H1 (cell line): Measurements from ENCODE around the gene IQSEC3. TPM values are rescaled to one million over a fixed set of nuclear protein-coding genes. Genes with fewer than 3 reads are reported as not detected.

Experiments used
- BRCA1 ChIP-seq: IDR thresholded peaks from 2 replicates; pipeline ENCODE4 v1.6.1; 2012; ENCODE audit warnings: low read depth, low read length, improper control_type of control experiment
- CEBPB ChIP-seq: IDR thresholded peaks from 2 replicates; pipeline ENCODE4 v1.6.1; 2012; ENCODE audit warnings: low read depth, low read length
- CREB1 ChIP-seq: IDR thresholded peaks from 2 replicates; pipeline ENCODE4 v1.6.1; 2012; ENCODE audit warnings: inconsistent platforms
- EGR1 ChIP-seq: IDR thresholded peaks from 2 replicates; pipeline ENCODE4 v1.6.1; 2011; ENCODE audit warnings: low read depth, low read length, borderline replicate concordance
- FOSL1 ChIP-seq: IDR thresholded peaks from 2 replicates; pipeline ENCODE4 v1.6.1; 2011; ENCODE audit warnings: mild to moderate bottlenecking, low read depth, low read length, moderate library complexity; ENCODE audit not compliant: insufficient read depth
- MAX ChIP-seq: IDR thresholded peaks from 2 replicates; pipeline ENCODE4 v1.6.1; 2012; ENCODE audit warnings: inconsistent platforms
- POLR2AphosphoS5 ChIP-seq: IDR thresholded peaks from 2 replicates; pipeline ENCODE4 v1.6.1; 2011; ENCODE audit warnings: low read depth, low read length
- POU5F1 ChIP-seq: IDR thresholded peaks from 2 replicates; pipeline ENCODE4 v1.6.1; 2011; ENCODE audit warnings: low read depth, mild to moderate bottlenecking, low read length, moderate library complexity
- SIN3A ChIP-seq, 2 experiments: IDR thresholded peaks in 1 of 2; conservative IDR thresholded peaks in 1 of 2; 2 replicates each; pipeline ENCODE4 v1.6.1; 2011 to 2012; ENCODE audit warnings: low read length in 2 of 2, improper control_type of control experiment in 1 of 2, low read depth in 1 of 2, mild to moderate bottlenecking in 1 of 2
- SP2 ChIP-seq: IDR thresholded peaks from 2 replicates; pipeline ENCODE4 v1.6.1; 2012; ENCODE audit warnings: mild to moderate bottlenecking, low read length, inconsistent platforms
- TAF7 ChIP-seq: optimal IDR thresholded peaks from 2 replicates; pipeline ENCODE3; 2011; ENCODE audit warnings: low read depth, mild to moderate bottlenecking, inconsistent platforms, low read length, moderate library complexity, borderline replicate concordance
- polyA plus RNA-seq, 7 experiments: library from polyadenylated mRNA; depleted of rRNA in 3 of 7; stranded (reverse) in 5 of 7; unstranded in 2 of 7; fragments of >200 nt in 5 of 7; fragments of 200-250 nt in 2 of 7; gene quantifications; 1 replicate in 5 of 7; 2 replicates in 1 of 7; 4 replicates in 1 of 7; pipeline versions ENCODE4 v1.2.1 to v1.2.3, GENCODE V29; 2011 to 2013; ENCODE audit warnings: missing spikeins in 2 of 7, mixed read lengths in 2 of 7
- total RNA-seq: library from RNA; stranded (reverse); fragmentation: NEBNext Ultra II Directional; extraction: Animal tissue kit (Norgen Biotek cat#: 25700); gene quantifications from 2 replicates; pipeline ENCODE4 v1.2.1, GENCODE V29; 2021

The IQSEC3 gene
- total and polyA plus RNA-seq, 2 of the 8 experiments (the other 6 are each of a cell fraction or from before 2014, with no cell fraction given) = 1.2 to 3.1 TPM

- TF ChIP-seq POLR2AphosphoS5 = no peak
- TF ChIP-seq MAX = no peak
- TF ChIP-seq FOSL1 = no peak
- TF ChIP-seq CREB1 = no peak
- no peak for TF ChIP-seq EGR1
- no peak for TF ChIP-seq SIN3A (conservative IDR thresholded peaks at IDR 0.05 in 1 of 2, IDR thresholded peaks at IDR 0.05 in 1 of 2; ENCODE audit: low read depth in 1 of 2, low read length in 2 of 2)
- TF ChIP-seq BRCA1 = no peak
- TF ChIP-seq TAF7 = no peak
- TF ChIP-seq POU5F1 = no peak
- no peak for TF ChIP-seq SP2
- TF ChIP-seq CEBPB = no peak
Observed at GRCh38 chr12:177980-178828, 111.6 kb downstream of the IQSEC3 start (continued).
